Astrocyte (in vitro differentiated cells and primary cell): ENCODE data around the gene IRF4. TPM values are rescaled to one million over a fixed set of nuclear protein-coding genes. Genes with fewer than 3 reads are reported as not detected.

Experiments used
- DNase-seq: peaks from one replicate; pipeline ENCODE4 v3.0.0-alpha.2; 2010; ENCODE audit warnings: low read depth
- FAIRE-seq: peaks from 2 replicates; lab custom pipeline; 2011; peaks lifted over from hg19 to GRCh38; lab: Jason Lieb, UNC
- H2AFZ ChIP-seq: 2 replicates; pipeline ENCODE4 v1.6.0; 2012; ENCODE audit warnings: low read depth, low read length, inconsistent platforms
- H3K27ac ChIP-seq: 2 replicates; pipeline ENCODE4 v1.5.1; 2011; ENCODE audit warnings: low read depth, low read length, inconsistent platforms
- H3K27me3 ChIP-seq: 2 replicates; pipeline ENCODE4 v1.6.0; 2011; ENCODE audit warnings: low read length, inconsistent platforms; ENCODE audit not compliant: insufficient read depth
- H3K36me3 ChIP-seq: 2 replicates; pipeline ENCODE4 v1.5.1; 2011; ENCODE audit warnings: low read length, inconsistent platforms; ENCODE audit not compliant: insufficient read depth
- H3K4me1 ChIP-seq: 2 replicates; pipeline ENCODE4 v1.5.1; 2011; ENCODE audit warnings: low read length, inconsistent platforms; ENCODE audit not compliant: insufficient read depth
- H3K4me2 ChIP-seq: 2 replicates; pipeline ENCODE4 v1.6.0; 2012; ENCODE audit warnings: low read length, inconsistent platforms
- H3K4me3 ChIP-seq: 2 replicates; pipeline ENCODE4 v1.5.1; 2011; ENCODE audit warnings: low read depth, mild to moderate bottlenecking, low read length, inconsistent platforms; ENCODE audit not compliant: insufficient read depth
- H3K79me2 ChIP-seq: 2 replicates; pipeline ENCODE4 v1.6.0; 2012; ENCODE audit warnings: mild to moderate bottlenecking, low read length, inconsistent platforms; ENCODE audit not compliant: insufficient read depth
- H3K9ac ChIP-seq: 2 replicates; pipeline ENCODE4 v1.6.0; 2012; ENCODE audit warnings: mild to moderate bottlenecking, low read length, inconsistent platforms
- H3K9me3 ChIP-seq: 2 replicates; pipeline ENCODE4 v1.5.1; 2012; ENCODE audit warnings: low read depth, mild to moderate bottlenecking, low read length, inconsistent platforms; ENCODE audit not compliant: insufficient read depth
- H4K20me1 ChIP-seq: 2 replicates; pipeline ENCODE4 v1.6.0; 2012; ENCODE audit warnings: low read length, inconsistent platforms; ENCODE audit not compliant: insufficient read depth
- H3K27ac Mint-ChIP-seq: one replicate; pipeline ENCODE4 v1.8.0; 2021; ENCODE audit warnings: mild to moderate bottlenecking, mixed read lengths; ENCODE audit not compliant: unreplicated experiment
- H3K27me3 Mint-ChIP-seq: one replicate; pipeline ENCODE4 v1.8.0; 2021; ENCODE audit warnings: low read depth, mixed read lengths; ENCODE audit not compliant: unreplicated experiment
- H3K36me3 Mint-ChIP-seq: one replicate; pipeline ENCODE4 v1.8.0; 2021; ENCODE audit warnings: low read depth, mixed read lengths; ENCODE audit not compliant: unreplicated experiment
- H3K4me1 Mint-ChIP-seq: one replicate; pipeline ENCODE4 v1.8.0; 2021; ENCODE audit warnings: low read depth, mixed read lengths; ENCODE audit not compliant: unreplicated experiment
- H3K4me3 Mint-ChIP-seq: one replicate; pipeline ENCODE4 v1.8.0; 2021; ENCODE audit warnings: mild to moderate bottlenecking, moderate library complexity, mixed read lengths; ENCODE audit not compliant: unreplicated experiment
- H3K9me3 Mint-ChIP-seq: one replicate; pipeline ENCODE4 v1.8.0; 2021; ENCODE audit warnings: mild to moderate bottlenecking, mixed read lengths; ENCODE audit not compliant: unreplicated experiment
- EZH2 ChIP-seq: IDR thresholded peaks from 2 replicates; pipeline ENCODE4 v1.6.1; 2012; ENCODE audit warnings: mild to moderate bottlenecking, low read length, inconsistent platforms; ENCODE audit not compliant: insufficient read depth
- total RNA-seq: library from RNA; stranded (reverse); gene quantifications from 2 replicates; pipeline ENCODE4 v1.2.1, GENCODE V29; 2021
- TF ChIP-seq, protein P1 (sequence below): IDR thresholded peaks from 2 replicates; pipeline ENCODE4 v1.5.1; 2011; ENCODE audit warnings: low read depth, mild to moderate bottlenecking, inconsistent platforms, low read length, moderate library complexity; ENCODE audit not compliant: insufficient read depth

IRF4 gene
- total RNA-seq, 1 donor from 2014 or later = 0.30 TPM

DNA sequence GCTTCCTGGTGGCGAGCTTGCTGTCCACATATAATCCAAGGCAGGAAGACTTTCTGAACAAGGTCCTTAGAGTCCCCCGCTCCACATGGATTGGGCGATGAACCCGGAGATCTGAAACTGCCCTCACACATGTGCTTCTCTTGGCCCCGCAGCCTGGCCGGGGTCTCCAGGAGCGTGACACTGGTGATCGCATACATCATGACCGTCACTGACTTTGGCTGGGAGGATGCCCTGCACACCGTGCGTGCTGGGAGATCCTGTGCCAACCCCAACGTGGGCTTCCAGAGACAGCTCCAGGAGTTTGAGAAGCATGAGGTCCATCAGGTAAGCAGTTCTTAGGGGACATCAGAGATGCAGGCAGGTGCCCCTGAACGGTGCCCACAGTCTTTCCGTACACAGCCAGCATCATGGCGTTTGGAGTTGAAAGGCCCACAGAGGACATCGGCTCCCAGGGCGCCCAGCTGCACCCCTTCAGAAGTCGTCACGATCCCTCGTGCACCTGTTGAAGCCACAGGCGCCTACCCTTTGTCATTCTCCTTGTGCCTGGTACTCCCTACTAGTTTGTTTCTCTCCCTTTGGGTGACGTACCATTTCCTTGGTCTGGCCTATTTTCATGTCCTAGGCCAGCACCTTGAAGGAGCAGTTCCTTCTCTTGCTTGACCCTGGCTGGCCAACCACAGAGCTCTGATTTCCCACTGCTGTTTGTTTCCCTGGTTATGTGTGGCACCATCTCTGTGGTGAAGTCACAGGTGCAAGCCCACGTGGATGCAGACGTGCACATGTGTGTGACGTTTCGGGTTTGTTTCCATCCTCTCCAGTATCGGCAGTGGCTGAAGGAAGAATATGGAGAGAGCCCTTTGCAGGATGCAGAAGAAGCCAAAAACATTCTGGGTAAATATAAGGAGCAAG lies 43.3 kb upstream of the IRF4 start:
- peaks cover 17% of the 10 kb centered on the region for H3K9me3 Mint-ChIP-seq

GRCh38 chr6:348860-349396 lies 42.6 kb upstream of the IRF4 start:
- Histone ChIP-seq H3K9me3 (no peaks in the 10 kb centered on the region), H3K79me2 (no peaks in the 10 kb centered on the region), H3K27ac (no peak overlapping the region), H3K9ac (no peak overlapping the region), H3K4me2 (no peak overlapping the region), H3K36me3 (no peaks in the 10 kb centered on the region), H2AFZ (no peak overlapping the region), H3K27me3 (no peaks in the 10 kb centered on the region), H3K4me1 (peaks cover 6% of the 10 kb centered on the region), H4K20me1 (peaks cover 8% of the 10 kb centered on the region), H3K4me3 (no peak overlapping the region)
- no peak for DNase-seq
- H3K27ac Mint-ChIP-seq = no peak overlapping the region
- no peak overlapping the region for H3K4me3 Mint-ChIP-seq
- H3K9me3 Mint-ChIP-seq = peaks cover 11% of the 10 kb centered on the region
- H3K36me3 Mint-ChIP-seq = peaks cover 18% of the 10 kb centered on the region
- no peak for FAIRE-seq
- H3K27me3 Mint-ChIP-seq = peaks cover 3% of the 10 kb centered on the region
- peaks cover 11% of the 10 kb centered on the region for H3K4me1 Mint-ChIP-seq
- no peak for TF ChIP-seq EZH2
- TF ChIP-seq, protein P1, sequence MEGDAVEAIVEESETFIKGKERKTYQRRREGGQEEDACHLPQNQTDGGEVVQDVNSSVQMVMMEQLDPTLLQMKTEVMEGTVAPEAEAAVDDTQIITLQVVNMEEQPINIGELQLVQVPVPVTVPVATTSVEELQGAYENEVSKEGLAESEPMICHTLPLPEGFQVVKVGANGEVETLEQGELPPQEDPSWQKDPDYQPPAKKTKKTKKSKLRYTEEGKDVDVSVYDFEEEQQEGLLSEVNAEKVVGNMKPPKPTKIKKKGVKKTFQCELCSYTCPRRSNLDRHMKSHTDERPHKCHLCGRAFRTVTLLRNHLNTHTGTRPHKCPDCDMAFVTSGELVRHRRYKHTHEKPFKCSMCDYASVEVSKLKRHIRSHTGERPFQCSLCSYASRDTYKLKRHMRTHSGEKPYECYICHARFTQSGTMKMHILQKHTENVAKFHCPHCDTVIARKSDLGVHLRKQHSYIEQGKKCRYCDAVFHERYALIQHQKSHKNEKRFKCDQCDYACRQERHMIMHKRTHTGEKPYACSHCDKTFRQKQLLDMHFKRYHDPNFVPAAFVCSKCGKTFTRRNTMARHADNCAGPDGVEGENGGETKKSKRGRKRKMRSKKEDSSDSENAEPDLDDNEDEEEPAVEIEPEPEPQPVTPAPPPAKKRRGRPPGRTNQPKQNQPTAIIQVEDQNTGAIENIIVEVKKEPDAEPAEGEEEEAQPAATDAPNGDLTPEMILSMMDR = no peak

More for the DNA sequence above, 43.3 kb upstream of the IRF4 start:
- peaks cover 13% of the 10 kb centered on the region for H4K20me1 ChIP-seq
- H2AFZ ChIP-seq = no peak overlapping the region
- H3K4me3 Mint-ChIP-seq = no peak overlapping the region
- FAIRE-seq (no peak), DNase-seq (no peak)
- H3K27me3 ChIP-seq = no peaks in the 10 kb centered on the region
- H3K36me3 ChIP-seq = no peaks in the 10 kb centered on the region
- H3K9me3 ChIP-seq = no peaks in the 10 kb centered on the region
- H3K27me3 Mint-ChIP-seq = peaks cover 3% of the 10 kb centered on the region
- H3K4me3 ChIP-seq = no peak overlapping the region
- H3K9ac ChIP-seq = no peak overlapping the region
- no peak overlapping the region for H3K27ac ChIP-seq
- TF ChIP-seq, protein P1 = no peak
- TF ChIP-seq EZH2 = no peak
- H3K79me2 ChIP-seq = no peaks in the 10 kb centered on the region
- peaks cover 22% of the 10 kb centered on the region for H3K36me3 Mint-ChIP-seq
- H3K4me2 ChIP-seq = no peak overlapping the region
- H3K4me1 Mint-ChIP-seq = peaks cover 11% of the 10 kb centered on the region
- no peak overlapping the region for H3K27ac Mint-ChIP-seq
- H3K4me1 ChIP-seq = peaks cover 6% of the 10 kb centered on the region
